Measurements from ENCODE around the gene LRCH1.
"Not testable (repeated sequence)": the region's sequence is repeated elsewhere in the genome, so short reads cannot be mapped to it uniquely, and the experiment has no call there.

- not testable (repeated sequence) for TF ChIP-seq CTCF, POLR2A (IDR thresholded peaks at IDR 0.05)
Measured at GRCh38 chr13:46755508-46755907, 202.5 kb downstream of the LRCH1 start.
